H1 (cell line): Measurements from ENCODE around the gene SETD1B. TPM values are rescaled to one million over a fixed set of nuclear protein-coding genes. Genes with fewer than 3 reads are reported as not detected.

Experiments used
- CHD2 ChIP-seq: IDR thresholded peaks from 2 replicates; pipeline ENCODE4 v1.6.1; 2012; ENCODE audit warnings: low read length, improper control_type of control experiment
- EP300 ChIP-seq, 2 experiments: IDR thresholded peaks; 1 replicate in 1 of 2; 2 replicates in 1 of 2; pipeline ENCODE4 v1.6.1; 2011 to 2012; ENCODE audit warnings: low read depth in 2 of 2, low read length in 2 of 2, mild to moderate bottlenecking in 2 of 2, borderline replicate concordance in 1 of 2, inconsistent platforms in 1 of 2, moderate library complexity in 1 of 2
- PHF8 ChIP-seq: fragments of 200-600 bp; sonication (generic); conservative IDR thresholded peaks from 2 replicates; pipeline ENCODE4 v1.7.1; 2012; ENCODE audit warnings: low read depth, mild to moderate bottlenecking, inconsistent platforms, low read length, moderate library complexity
- SIX5 ChIP-seq: IDR thresholded peaks from 2 replicates; pipeline ENCODE4 v1.6.1; 2011; ENCODE audit warnings: mild to moderate bottlenecking, low read depth, low read length
- TBP ChIP-seq: IDR thresholded peaks from 2 replicates; pipeline ENCODE4 v1.6.1; 2011; ENCODE audit warnings: low read depth, low read length, improper control_type of control experiment
- USF2 ChIP-seq: IDR thresholded peaks from 2 replicates; pipeline ENCODE4 v1.6.1; 2011; ENCODE audit warnings: low read length, improper control_type of control experiment
- polyA plus RNA-seq, 7 experiments: library from polyadenylated mRNA; depleted of rRNA in 3 of 7; stranded (reverse) in 5 of 7; unstranded in 2 of 7; fragments of >200 nt in 5 of 7; fragments of 200-250 nt in 2 of 7; gene quantifications; 1 replicate in 5 of 7; 2 replicates in 1 of 7; 4 replicates in 1 of 7; pipeline versions ENCODE4 v1.2.1 to v1.2.3, GENCODE V29; 2011 to 2013; ENCODE audit warnings: missing spikeins in 2 of 7, mixed read lengths in 2 of 7
- total RNA-seq: library from RNA; stranded (reverse); fragmentation: NEBNext Ultra II Directional; extraction: Animal tissue kit (Norgen Biotek cat#: 25700); gene quantifications from 2 replicates; pipeline ENCODE4 v1.2.1, GENCODE V29; 2021

SETD1B gene
- total and polyA plus RNA-seq, 2 of the 8 experiments (the other 6 are each of a cell fraction or from before 2014, with no cell fraction given) = 1.3 to 17.7 TPM

GRCh38 chr12:121845701-121846100 is 41.9 kb downstream of the SETD1B start (continued):
- TF ChIP-seq PHF8 (no peak), CHD2 (no peak), EP300 (IDR thresholded peaks at IDR 0.05; ENCODE audit: borderline replicate concordance in 1 of 2, low read depth in 2 of 2, low read length in 2 of 2) (no peak), SIX5 (no peak), TBP (no peak), USF2 (no peak)
